Activated CD4-positive, CD25-positive, alpha-beta regulatory T cell treated with anti-CD3 and anti-CD28 coated beads, Interleukin-2, amount 50 U/mL, for 72 hours (primary cell): ENCODE measurements around the gene IPO5.

Experiments used
- DNase-seq: peaks from one replicate; pipeline ENCODE4 v3.0.0; 2021

The IPO5 gene

GRCh38 chr13:98066636-98067035 is 113.2 kb downstream of the IPO5 start:
- DNase-seq, result no peak

- DNase-seq, result no peak
Measured at GRCh38 chr13:98068521-98068920, 115.0 kb downstream of the IPO5 start.

- no peak for DNase-seq
Measured at GRCh38 chr13:98069985-98070384, 116.5 kb downstream of the IPO5 start.

- no peak for DNase-seq
Measured at GRCh38 chr13:98071316-98071715, 117.8 kb downstream of the IPO5 start.

- no peak for DNase-seq
Measured at GRCh38 chr13:98072476-98072875, 119.0 kb downstream of the IPO5 start.
